ENCODE results near the gene INTS11. TPM values are rescaled to one million over a fixed set of nuclear protein-coding genes. Genes with fewer than 3 reads are reported as not detected.

Gene INTS11
- total RNA-seq, 1 experiment from 2014 or later: 117 TPM

GRCh38 chr1:1351511-1352427 is 27.3 kb upstream of the INTS11 start:
- H3K9me3 Mint-ChIP-seq (ENCODE audit: low read depth, unreplicated experiment): no peaks in the 10 kb centered on the region
- H3K36me3 Mint-ChIP-seq (ENCODE audit: insufficient read depth, unreplicated experiment): peaks cover 45% of the 10 kb centered on the region
- H3K27ac Mint-ChIP-seq (ENCODE audit: unreplicated experiment): peak overlapping the region; percentile 54
- no peak for TF ChIP-seq CTCF (IDR thresholded peaks at IDR 0.05; ENCODE audit: unreplicated experiment)
- H3K4me3 Mint-ChIP-seq (ENCODE audit: low read depth, unreplicated experiment): peak overlapping the region; percentile 53
- H3K27me3 Mint-ChIP-seq (ENCODE audit: unreplicated experiment): no peaks in the 10 kb centered on the region
- no peak for DNase-seq
- CTCF ChIA-PET: no interaction called here
- peaks cover 7% of the 10 kb centered on the region for H3K4me1 Mint-ChIP-seq (ENCODE audit: low read depth, unreplicated experiment)
- no TSS peak for BruUV-seq (replicated peaks)
- intact Hi-C loops (cut with micrococcal nuclease; ENCODE audit: unreplicated experiment): no loop called here

GRCh38 chr1:1349256-1350012 is 25.0 kb upstream of the INTS11 start, which contains the start of gene DVL1:
Gene DVL1, minus strand, starts transcription at chr1:1349418. Its CDS starts 353 bp downstream, at chr1:1349065.
- intact Hi-C loops (cut with micrococcal nuclease; ENCODE audit: unreplicated experiment): no loop called here
- H3K36me3 Mint-ChIP-seq (ENCODE audit: insufficient read depth, unreplicated experiment): peaks cover 58% of the 10 kb centered on the region
- CTCF ChIA-PET: no interaction called here

GRCh38 chr1:1348420-1349255 is 24.2 kb upstream of the INTS11 start:
- peak overlapping the region; percentile 79 for H3K27ac Mint-ChIP-seq (ENCODE audit: unreplicated experiment)
- H3K4me3 Mint-ChIP-seq (ENCODE audit: low read depth, unreplicated experiment): peak overlapping the region; percentile 80
- H3K36me3 Mint-ChIP-seq (ENCODE audit: insufficient read depth, unreplicated experiment): peaks cover 59% of the 10 kb centered on the region
- intact Hi-C loops (cut with micrococcal nuclease; ENCODE audit: unreplicated experiment): no loop called here
- no peak for TF ChIP-seq CTCF (IDR thresholded peaks at IDR 0.05; ENCODE audit: unreplicated experiment)
- no peaks in the 10 kb centered on the region for H3K27me3 Mint-ChIP-seq (ENCODE audit: unreplicated experiment)
- DNase-seq: no peak
- no peaks in the 10 kb centered on the region for H3K9me3 Mint-ChIP-seq (ENCODE audit: low read depth, unreplicated experiment)
- H3K4me1 Mint-ChIP-seq (ENCODE audit: low read depth, unreplicated experiment): peaks cover 11% of the 10 kb centered on the region
- no TSS peak for BruUV-seq (replicated peaks)
- CTCF ChIA-PET: interaction anchor here (1.6 kb wide), 1 partner anchor 57 kb away, joined by 4 read pairs; no protein-coding TSS in a partner anchor

More at GRCh38 chr1:1349256-1350012, 25.0 kb upstream of the INTS11 start, which contains the start of gene DVL1:
- BruUV-seq (replicated peaks): no TSS peak
- peak within 1 kb of the TSS; percentile 79 for H3K27ac Mint-ChIP-seq (ENCODE audit: unreplicated experiment)
- H3K4me1 Mint-ChIP-seq (ENCODE audit: low read depth, unreplicated experiment): peaks cover 10% of the 10 kb centered on the region
- DNase-seq: peak; percentile 74
- no peaks in the 10 kb centered on the region for H3K27me3 Mint-ChIP-seq (ENCODE audit: unreplicated experiment)
- no peak for TF ChIP-seq CTCF (IDR thresholded peaks at IDR 0.05; ENCODE audit: unreplicated experiment)
- H3K9me3 Mint-ChIP-seq (ENCODE audit: low read depth, unreplicated experiment): no peaks in the 10 kb centered on the region
- H3K4me3 Mint-ChIP-seq (ENCODE audit: low read depth, unreplicated experiment): peak within 1 kb of the TSS; percentile 80
